HG03108 (cell line): ENCODE measurements around the gene SLC12A6.
"Not testable (repeated sequence)": the region's sequence is repeated elsewhere in the genome, so short reads cannot be mapped to it uniquely, and the experiment has no call there.

ENCODE experiments used
- ATAC-seq: cut with Tn5 transposase; IDR thresholded peaks from one replicate; pipeline ENCODE4 v1.9.1; 2021; ENCODE audit warnings: moderate library complexity; ENCODE audit not compliant: unreplicated experiment

SLC12A6 gene

GRCh38 chr15:34358367-34358766 is 20.8 kb upstream of the SLC12A6 start:
- no peak for ATAC-seq

GRCh38 chr15:34357653-34358052 is 20.1 kb upstream of the SLC12A6 start:
- no peak for ATAC-seq

- ATAC-seq: no peak
Measured at GRCh38 chr15:34355241-34355640, 17.7 kb upstream of the SLC12A6 start.

- no peak for ATAC-seq
Measured at GRCh38 chr15:34354286-34354685, 16.7 kb upstream of the SLC12A6 start.

- ATAC-seq: no peak
Measured at GRCh38 chr15:34353627-34354026, 16.0 kb upstream of the SLC12A6 start.

GRCh38 chr15:34352996-34353395 is 15.4 kb upstream of the SLC12A6 start:
- not testable (repeated sequence) for ATAC-seq

GRCh38 chr15:34349769-34350168 is 12.2 kb upstream of the SLC12A6 start:
- ATAC-seq: no peak

GRCh38 chr15:34348735-34349300 is 11.2 kb upstream of the SLC12A6 start:
- no peak for ATAC-seq

GRCh38 chr15:34347951-34348638 is 10.5 kb upstream of the SLC12A6 start:
- no peak for ATAC-seq

GRCh38 chr15:34342737-34343575 is 5.4 kb upstream of the SLC12A6 start, which contains the start of the genes NOP10 and NUTM1:
TSS of gene NOP10 (minus strand) at chr15:34343136. CDS start at chr15:34343073, 63 bp downstream.
TSS of gene NUTM1 (plus strand) at chr15:34343315. CDS start at chr15:34343697, 382 bp downstream.
- peak; percentile 82 for ATAC-seq

- not testable (repeated sequence) for ATAC-seq
Measured at GRCh38 chr15:34342213-34342736, 4.7 kb upstream of the SLC12A6 start.

- ATAC-seq: no peak
Measured at GRCh38 chr15:34341381-34342212, 4.0 kb upstream of the SLC12A6 start.

- ATAC-seq: no peak
Measured at GRCh38 chr15:34339946-34340345, 2.4 kb upstream of the SLC12A6 start.

GRCh38 chr15:34338347-34338746 is 766 bp upstream of the SLC12A6 start:
- no peak for ATAC-seq

- peak; percentile 1 for ATAC-seq
Measured at GRCh38 chr15:34336991-34337556, 507 bp downstream of the SLC12A6 start.

GRCh38 chr15:34336231-34336990 is 1.2 kb downstream of the SLC12A6 start:
- ATAC-seq: no peak

GRCh38 chr15:34335176-34336032 is 2.2 kb downstream of the SLC12A6 start:
- ATAC-seq: no peak

- no peak for ATAC-seq
Measured at GRCh38 chr15:34334672-34335071, 2.9 kb downstream of the SLC12A6 start.
